Dermis blood vessel endothelial cell (primary cell): ENCODE data around the gene RABL6. TPM values are rescaled to one million over a fixed set of nuclear protein-coding genes. Genes with fewer than 3 reads are reported as not detected.

Source experiments
- DNase-seq: peaks from one replicate; pipeline ENCODE4 v3.0.0; 2010
- total RNA-seq: library from RNA; depleted of rRNA; stranded (reverse); fragments of >200 nt; gene quantifications from 2 replicates; pipeline ENCODE4 v1.2.3, GENCODE V29; 2014

Gene RABL6
- total RNA-seq, 1 donor from 2014 or later = 69.1 TPM

GRCh38 chr9:136849038-136849959 is 41.6 kb downstream of the RABL6 start, which contains the start of gene PHPT1:
PHPT1 (plus strand) TSS chr9:136849409; CDS start chr9:136849431, 22 bp downstream.
- DNase-seq = peak; percentile 100

DNA sequence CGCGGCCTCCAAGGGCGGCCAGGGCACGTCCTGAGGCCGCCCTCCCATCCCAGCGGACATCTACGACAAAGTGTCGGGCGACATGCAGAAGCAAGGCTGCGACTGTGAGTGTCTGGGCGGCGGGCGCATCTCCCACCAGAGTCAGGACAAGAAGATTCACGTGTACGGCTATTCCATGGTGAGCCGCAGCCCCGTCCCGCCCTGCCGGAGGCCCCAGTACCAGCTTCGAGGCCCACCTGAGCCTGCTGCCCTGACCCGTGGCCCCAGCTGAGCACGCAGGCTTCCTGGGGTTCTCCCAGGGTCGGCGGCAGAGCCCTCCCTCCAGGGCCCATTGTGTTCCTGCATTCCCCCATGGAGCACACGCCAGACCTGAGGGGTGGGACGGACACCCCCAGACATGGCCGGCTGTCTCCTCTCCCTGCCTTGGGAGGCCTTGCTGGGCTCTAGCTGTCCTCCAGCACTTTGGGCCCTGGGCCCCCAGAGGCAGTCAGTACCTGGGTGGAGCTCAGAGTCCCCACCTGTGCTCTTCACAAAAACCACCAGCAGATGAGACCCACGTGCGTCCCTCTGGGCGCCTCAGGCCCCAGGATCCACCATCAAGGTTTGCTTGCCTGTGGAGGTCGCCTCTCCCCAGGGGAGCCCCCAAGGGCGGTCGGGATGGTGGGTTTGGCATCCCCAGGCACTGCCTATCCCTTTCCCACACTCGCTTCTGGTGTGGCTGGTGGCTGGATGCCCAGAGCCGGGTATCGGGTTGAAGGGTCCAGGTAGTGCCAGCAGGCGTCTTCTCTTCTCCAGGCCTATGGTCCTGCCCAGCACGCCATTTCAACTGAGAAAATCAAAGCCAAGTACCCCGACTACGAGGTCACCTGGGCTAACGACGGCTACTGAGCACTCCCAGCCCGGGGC is 42.5 kb downstream of the RABL6 start:
- DNase-seq = peak; percentile 13

- DNase-seq = no peak
Measured at GRCh38 chr9:136850866-136851775, 43.4 kb downstream of the RABL6 start.

- no peak for DNase-seq
Measured at GRCh38 chr9:136851941-136852663, 44.4 kb downstream of the RABL6 start, which contains the start of gene MAMDC4. MAMDC4 (plus strand) TSS chr9:136852346; CDS start chr9:136852417, 71 bp downstream.

DNA sequence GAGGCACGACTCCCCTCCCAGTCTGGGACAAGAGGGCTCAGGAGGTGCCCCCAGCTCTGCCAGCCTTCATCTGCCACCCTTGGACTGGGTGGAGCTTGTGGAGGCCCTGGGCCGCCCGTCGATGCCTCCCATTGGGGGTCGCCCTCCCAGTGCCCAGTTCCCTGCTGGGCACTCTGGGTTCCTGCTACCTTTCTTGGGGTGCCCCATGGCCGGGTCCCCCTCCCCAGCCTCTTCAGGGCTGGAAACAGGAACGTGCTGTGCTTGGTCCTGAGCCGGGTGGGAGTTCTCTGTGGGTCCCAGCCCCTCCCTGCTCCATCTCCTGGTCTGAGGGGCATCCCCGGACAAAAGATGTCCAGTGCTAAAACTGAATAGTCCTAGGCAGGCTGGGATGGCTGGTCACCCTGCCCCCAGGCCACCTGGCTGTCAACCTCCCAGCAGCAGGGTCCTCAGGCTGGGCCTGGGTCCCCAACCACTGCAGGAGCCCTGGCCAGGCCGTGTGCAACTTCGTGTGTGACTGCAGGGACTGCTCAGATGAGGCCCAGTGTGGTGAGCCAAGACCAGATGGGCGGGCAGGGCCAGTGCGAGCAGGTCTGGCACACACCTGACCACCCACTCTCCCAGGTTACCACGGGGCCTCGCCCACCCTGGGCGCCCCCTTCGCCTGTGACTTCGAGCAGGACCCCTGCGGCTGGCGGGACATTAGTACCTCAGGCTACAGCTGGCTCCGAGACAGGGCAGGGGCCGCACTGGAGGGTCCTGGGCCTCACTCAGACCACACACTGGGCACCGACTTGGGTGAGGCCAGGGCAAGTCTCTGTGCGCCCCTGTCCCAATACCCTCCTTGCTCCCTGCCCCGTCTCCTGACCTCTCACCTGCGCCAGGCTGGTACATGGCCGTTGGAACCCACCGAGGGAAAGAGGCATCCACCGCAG is 45.2 kb downstream of the RABL6 start:
- DNase-seq = no peak

GRCh38 chr9:136853596-136854112 is 45.9 kb downstream of the RABL6 start:
- no peak for DNase-seq

GRCh38 chr9:136854113-136854841 is 46.5 kb downstream of the RABL6 start:
- DNase-seq = no peak

GRCh38 chr9:136854842-136855460 is 47.2 kb downstream of the RABL6 start:
- no peak for DNase-seq

DNA sequence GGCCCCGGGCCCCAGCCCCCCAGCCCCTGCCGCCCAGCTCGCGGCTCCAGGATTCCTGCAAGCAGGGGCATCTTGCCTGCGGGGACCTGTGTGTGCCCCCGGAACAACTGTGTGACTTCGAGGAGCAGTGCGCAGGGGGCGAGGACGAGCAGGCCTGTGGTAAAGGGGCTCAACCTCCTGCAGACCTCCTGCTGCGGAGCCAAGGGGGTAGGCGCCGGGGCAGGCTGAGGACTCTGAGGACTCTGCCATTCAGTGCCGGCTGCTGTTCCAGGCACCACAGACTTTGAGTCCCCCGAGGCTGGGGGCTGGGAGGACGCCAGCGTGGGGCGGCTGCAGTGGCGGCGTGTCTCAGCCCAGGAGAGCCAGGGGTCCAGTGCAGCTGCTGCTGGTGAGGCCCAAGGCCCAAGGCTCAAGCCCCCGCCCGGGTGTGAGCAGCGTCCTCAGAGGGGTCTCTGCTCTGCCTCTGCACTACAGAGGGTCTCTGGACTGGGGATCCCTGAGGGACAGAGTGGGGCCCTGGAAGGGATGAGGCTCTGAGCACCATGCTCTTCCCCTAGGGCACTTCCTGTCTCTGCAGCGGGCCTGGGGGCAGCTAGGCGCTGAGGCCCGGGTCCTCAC is 47.8 kb downstream of the RABL6 start:
- DNase-seq = no peak

- no peak for DNase-seq
Measured at GRCh38 chr9:136856079-136856476, 48.3 kb downstream of the RABL6 start.

- DNase-seq = no peak
Measured at GRCh38 chr9:136856541-136857141, 48.9 kb downstream of the RABL6 start.

GRCh38 chr9:136857166-136857565 is 49.4 kb downstream of the RABL6 start:
- no peak for DNase-seq

- no peak for DNase-seq
Measured at GRCh38 chr9:136857581-136858412, 50.0 kb downstream of the RABL6 start.

DNA sequence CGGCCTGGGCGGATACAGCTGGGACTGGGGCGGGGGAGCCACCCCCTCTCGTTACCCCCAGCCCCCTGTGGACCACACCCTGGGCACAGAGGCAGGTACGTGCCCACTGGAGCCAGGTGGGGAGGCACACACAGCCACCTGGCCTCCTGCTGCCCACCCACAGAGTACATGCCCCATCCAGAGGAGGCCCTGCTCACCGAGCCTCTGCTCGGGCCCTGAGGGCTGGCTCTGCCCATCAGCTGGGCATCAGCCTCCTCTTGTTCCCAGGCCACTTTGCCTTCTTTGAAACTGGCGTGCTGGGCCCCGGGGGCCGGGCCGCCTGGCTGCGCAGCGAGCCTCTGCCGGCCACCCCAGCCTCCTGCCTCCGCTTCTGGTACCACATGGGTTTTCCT is 50.7 kb downstream of the RABL6 start:
- no peak for DNase-seq

GRCh38 chr9:136858844-136859757 is 51.4 kb downstream of the RABL6 start:
- no peak for DNase-seq

DNA sequence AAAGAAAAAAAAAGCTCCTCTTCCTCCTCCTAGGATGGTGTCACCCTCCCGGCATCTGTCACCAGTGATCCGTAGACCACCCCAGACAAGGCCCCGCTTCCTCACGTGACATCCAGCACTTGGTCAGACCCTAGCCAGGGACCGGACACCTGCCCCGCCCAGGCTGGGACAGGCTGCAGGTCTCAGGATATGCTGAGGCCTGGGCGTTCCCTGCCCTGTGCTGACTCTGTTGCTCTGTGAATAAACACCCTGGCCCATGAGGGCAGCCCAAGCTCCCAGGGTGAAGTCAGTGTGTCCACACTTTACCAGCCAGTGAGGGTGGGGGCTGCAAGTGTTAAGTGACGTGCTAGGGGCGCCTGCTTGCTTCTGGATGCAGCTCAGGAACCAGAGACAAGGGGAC is 52.8 kb downstream of the RABL6 start:
- DNase-seq = no peak
